ENCODE results near the gene STPG1.

DNA sequence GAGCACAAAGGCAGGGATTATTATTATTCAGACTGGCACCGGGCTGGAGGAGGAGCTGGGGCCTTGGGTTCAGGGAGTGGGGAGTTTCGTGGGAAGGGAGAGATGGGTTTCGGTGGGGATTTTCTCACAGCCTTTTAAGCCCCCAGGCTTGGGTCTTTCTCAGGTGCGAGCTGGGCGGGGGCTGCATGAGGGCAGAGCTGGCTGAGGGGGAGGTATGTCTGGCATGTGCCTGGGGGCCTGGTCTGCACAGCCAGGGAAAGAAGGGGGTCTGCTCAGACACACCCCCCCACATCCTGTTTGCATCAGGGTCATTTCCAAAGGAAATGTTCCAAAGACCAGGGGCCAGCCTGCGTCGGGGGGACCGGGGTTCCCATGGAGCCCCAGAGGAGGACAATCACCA, 72.8 kb downstream of the STPG1 start:
- TF ChIP-seq POLR2A (IDR thresholded peaks at IDR 0.05): no peak
- TF ChIP-seq, protein P1, sequence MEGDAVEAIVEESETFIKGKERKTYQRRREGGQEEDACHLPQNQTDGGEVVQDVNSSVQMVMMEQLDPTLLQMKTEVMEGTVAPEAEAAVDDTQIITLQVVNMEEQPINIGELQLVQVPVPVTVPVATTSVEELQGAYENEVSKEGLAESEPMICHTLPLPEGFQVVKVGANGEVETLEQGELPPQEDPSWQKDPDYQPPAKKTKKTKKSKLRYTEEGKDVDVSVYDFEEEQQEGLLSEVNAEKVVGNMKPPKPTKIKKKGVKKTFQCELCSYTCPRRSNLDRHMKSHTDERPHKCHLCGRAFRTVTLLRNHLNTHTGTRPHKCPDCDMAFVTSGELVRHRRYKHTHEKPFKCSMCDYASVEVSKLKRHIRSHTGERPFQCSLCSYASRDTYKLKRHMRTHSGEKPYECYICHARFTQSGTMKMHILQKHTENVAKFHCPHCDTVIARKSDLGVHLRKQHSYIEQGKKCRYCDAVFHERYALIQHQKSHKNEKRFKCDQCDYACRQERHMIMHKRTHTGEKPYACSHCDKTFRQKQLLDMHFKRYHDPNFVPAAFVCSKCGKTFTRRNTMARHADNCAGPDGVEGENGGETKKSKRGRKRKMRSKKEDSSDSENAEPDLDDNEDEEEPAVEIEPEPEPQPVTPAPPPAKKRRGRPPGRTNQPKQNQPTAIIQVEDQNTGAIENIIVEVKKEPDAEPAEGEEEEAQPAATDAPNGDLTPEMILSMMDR (IDR thresholded peaks at IDR 0.05): no peak

Measured in vagina (tissue), 2 donors.